ENCODE results near the gene C1orf232. TPM values are rescaled to one million over a fixed set of nuclear protein-coding genes. Genes with fewer than 3 reads are reported as not detected.

The C1orf232 gene
- total and polyA plus RNA-seq, 2 donors (not counting 1 experiment from before 2014, with no cell fraction given), result not detected

GRCh38 chr1:26180010-26180506 is 11.3 kb upstream of the C1orf232 start:
- H2AFZ ChIP-seq (ENCODE audit: insufficient read depth, low read depth, low read length, poor library complexity, severe bottlenecking), result no peak overlapping the region

GRCh38 chr1:26177182-26177684 is 8.5 kb upstream of the C1orf232 start, which contains the start of gene CNKSR1:
TSS of gene CNKSR1 (plus strand) at chr1:26177491. CDS start at chr1:26177548, 57 bp downstream.
- Histone ChIP-seq H2AFZ (ENCODE audit: insufficient read depth, low read depth, low read length, poor library complexity, severe bottlenecking) (no peak within 1 kb of the TSS), H3K27ac (ENCODE audit: low read length in 2 of 2) (no peak within 1 kb of the TSS), H4K20me1 (ENCODE audit: control insufficient read depth, insufficient read depth, low read length, poor library complexity, severe bottlenecking) (no peaks in the 10 kb centered on the region), H3K9me3 (ENCODE audit: control extremely low read depth in 1 of 3, control insufficient read depth in 2 of 3, insufficient read depth in 1 of 3, low read length in 2 of 3) (no peaks in the 10 kb centered on the region), H3K4me3 (ENCODE audit: control extremely low read depth in 1 of 5, extremely low read depth in 1 of 5, insufficient read depth in 1 of 5, low read depth in 2 of 5, low read length in 4 of 5) (no peak within 1 kb of the TSS), H3K4me1 (ENCODE audit: control insufficient read depth in 2 of 2, insufficient read depth in 2 of 2, low read length in 2 of 2) (no peaks in the 10 kb centered on the region), H3K9ac (ENCODE audit: low read length) (no peak within 1 kb of the TSS), H3K79me2 (ENCODE audit: control insufficient read depth, insufficient read depth, low read length) (no peaks in the 10 kb centered on the region), H3K27me3 (replicated peaks in 1 of 4; ENCODE audit: control extremely low read depth in 1 of 4, control insufficient read depth in 3 of 4, insufficient read depth in 4 of 4, low read length in 3 of 4) (no peaks in the 10 kb centered on the region), H3K36me3 (replicated peaks in 1 of 2; ENCODE audit: control extremely low read depth in 1 of 2, control insufficient read depth in 1 of 2, extremely low read depth in 1 of 2, insufficient read depth in 2 of 2, low read length in 1 of 2) (no peaks in the 10 kb centered on the region), H3K4me2 (replicated peaks; ENCODE audit: low read depth, low read length, poor library complexity, severe bottlenecking) (no peak within 1 kb of the TSS)
- WGBS (ENCODE audit: insufficient coverage), result 62% methylated on average over 20 of the region's 21 CpGs
- Mint-ChIP-seq H3K9me3 (ENCODE audit: insufficient read depth) (no peaks in the 10 kb centered on the region), H3K27me3 (no peaks in the 10 kb centered on the region), H3K4me3 (no peak within 1 kb of the TSS), H3K27ac (no peak within 1 kb of the TSS), H3K4me1 (no peaks in the 10 kb centered on the region)
- DNase-seq (no peak), ATAC-seq (ENCODE audit: low read depth) (no peak)
- CTCF ChIA-PET, result no interaction called here
- TF ChIP-seq EZH2 (IDR thresholded peaks at IDR 0.05; ENCODE audit: borderline replicate concordance, insufficient read depth, low read depth, low read length, poor library complexity, severe bottlenecking) (no peak), CTCF (IDR thresholded peaks at IDR 0.05) (no peak)
- intact Hi-C loops (cut with micrococcal nuclease), result no loop called here
- POLR2A ChIA-PET, result no interaction called here

More at GRCh38 chr1:26180010-26180506, 11.3 kb upstream of the C1orf232 start:
- no peak for TF ChIP-seq EZH2 (IDR thresholded peaks at IDR 0.05; ENCODE audit: borderline replicate concordance, insufficient read depth, low read depth, low read length, poor library complexity, severe bottlenecking)
- TF ChIP-seq CTCF (IDR thresholded peaks at IDR 0.05), result no peak
- Histone ChIP-seq H3K9ac (ENCODE audit: low read length) (no peak overlapping the region), H3K36me3 (replicated peaks in 1 of 2; ENCODE audit: control extremely low read depth in 1 of 2, control insufficient read depth in 1 of 2, extremely low read depth in 1 of 2, insufficient read depth in 2 of 2, low read length in 1 of 2) (no peaks in the 10 kb centered on the region), H3K4me3 (ENCODE audit: control extremely low read depth in 1 of 5, extremely low read depth in 1 of 5, insufficient read depth in 1 of 5, low read depth in 2 of 5, low read length in 4 of 5) (no peak overlapping the region), H3K79me2 (ENCODE audit: control insufficient read depth, insufficient read depth, low read length) (no peaks in the 10 kb centered on the region), H3K9me3 (ENCODE audit: control extremely low read depth in 1 of 3, control insufficient read depth in 2 of 3, insufficient read depth in 1 of 3, low read length in 2 of 3) (no peaks in the 10 kb centered on the region), H3K27ac (ENCODE audit: low read length in 2 of 2) (no peak overlapping the region), H3K4me1 (ENCODE audit: control insufficient read depth in 2 of 2, insufficient read depth in 2 of 2, low read length in 2 of 2) (no peaks in the 10 kb centered on the region), H3K4me2 (replicated peaks; ENCODE audit: low read depth, low read length, poor library complexity, severe bottlenecking) (no peak overlapping the region), H4K20me1 (ENCODE audit: control insufficient read depth, insufficient read depth, low read length, poor library complexity, severe bottlenecking) (no peaks in the 10 kb centered on the region), H3K27me3 (replicated peaks in 1 of 4; ENCODE audit: control extremely low read depth in 1 of 4, control insufficient read depth in 3 of 4, insufficient read depth in 4 of 4, low read length in 3 of 4) (no peaks in the 10 kb centered on the region)
- 75% methylated on average over 3 of the region's 4 CpGs for WGBS (ENCODE audit: insufficient coverage)
- Mint-ChIP-seq H3K4me1 (no peaks in the 10 kb centered on the region), H3K27me3 (no peaks in the 10 kb centered on the region), H3K4me3 (no peak overlapping the region), H3K27ac (no peak overlapping the region), H3K9me3 (ENCODE audit: insufficient read depth) (no peaks in the 10 kb centered on the region)
- DNase-seq (no peak), ATAC-seq (ENCODE audit: low read depth) (no peak)
- ChIA-PET POLR2A (no interaction called here), CTCF (interaction anchor here (0.6 to 1.5 kb wide), 2 partner anchors 239 to 536 kb away, joined by 3 read pairs; no protein-coding TSS in a partner anchor)
- intact Hi-C loops (cut with micrococcal nuclease), result no loop called here

Data from B cell (primary cell).